Loucy (cell line): ENCODE results near the gene C1QL4.

Source experiments
- EZH2phosphoT487 ChIP-seq: fragments of 200-600 bp; IDR thresholded peaks from 2 replicates; pipeline ENCODE4 v1.6.1; 2018; ENCODE audit warnings: antibody characterized with exemption, mild to moderate bottlenecking, moderate library complexity, borderline replicate concordance
- TF ChIP-seq, protein P1 (sequence below): fragments of 200-600 bp; sonication (generic); conservative IDR thresholded peaks from 2 replicates; pipeline ENCODE4 v1.5.1; 2014; ENCODE audit warnings: mild to moderate bottlenecking, antibody characterized with exemption, low read length

- TF ChIP-seq, protein P1, sequence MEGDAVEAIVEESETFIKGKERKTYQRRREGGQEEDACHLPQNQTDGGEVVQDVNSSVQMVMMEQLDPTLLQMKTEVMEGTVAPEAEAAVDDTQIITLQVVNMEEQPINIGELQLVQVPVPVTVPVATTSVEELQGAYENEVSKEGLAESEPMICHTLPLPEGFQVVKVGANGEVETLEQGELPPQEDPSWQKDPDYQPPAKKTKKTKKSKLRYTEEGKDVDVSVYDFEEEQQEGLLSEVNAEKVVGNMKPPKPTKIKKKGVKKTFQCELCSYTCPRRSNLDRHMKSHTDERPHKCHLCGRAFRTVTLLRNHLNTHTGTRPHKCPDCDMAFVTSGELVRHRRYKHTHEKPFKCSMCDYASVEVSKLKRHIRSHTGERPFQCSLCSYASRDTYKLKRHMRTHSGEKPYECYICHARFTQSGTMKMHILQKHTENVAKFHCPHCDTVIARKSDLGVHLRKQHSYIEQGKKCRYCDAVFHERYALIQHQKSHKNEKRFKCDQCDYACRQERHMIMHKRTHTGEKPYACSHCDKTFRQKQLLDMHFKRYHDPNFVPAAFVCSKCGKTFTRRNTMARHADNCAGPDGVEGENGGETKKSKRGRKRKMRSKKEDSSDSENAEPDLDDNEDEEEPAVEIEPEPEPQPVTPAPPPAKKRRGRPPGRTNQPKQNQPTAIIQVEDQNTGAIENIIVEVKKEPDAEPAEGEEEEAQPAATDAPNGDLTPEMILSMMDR: no peak
- no peak for TF ChIP-seq EZH2phosphoT487
Observed at GRCh38 chr12:49334226-49334625, 2.8 kb downstream of the C1QL4 start.
